Loucy (cell line): Measurements from ENCODE around the gene PDE8A.

Experiments used
- EZH2phosphoT487 ChIP-seq: fragments of 200-600 bp; IDR thresholded peaks from 2 replicates; pipeline ENCODE4 v1.6.1; 2018; ENCODE audit warnings: antibody characterized with exemption, mild to moderate bottlenecking, moderate library complexity, borderline replicate concordance
- TF ChIP-seq, protein P1 (sequence below): fragments of 200-600 bp; sonication (generic); conservative IDR thresholded peaks from 2 replicates; pipeline ENCODE4 v1.5.1; 2014; ENCODE audit warnings: mild to moderate bottlenecking, antibody characterized with exemption, low read length

DNA sequence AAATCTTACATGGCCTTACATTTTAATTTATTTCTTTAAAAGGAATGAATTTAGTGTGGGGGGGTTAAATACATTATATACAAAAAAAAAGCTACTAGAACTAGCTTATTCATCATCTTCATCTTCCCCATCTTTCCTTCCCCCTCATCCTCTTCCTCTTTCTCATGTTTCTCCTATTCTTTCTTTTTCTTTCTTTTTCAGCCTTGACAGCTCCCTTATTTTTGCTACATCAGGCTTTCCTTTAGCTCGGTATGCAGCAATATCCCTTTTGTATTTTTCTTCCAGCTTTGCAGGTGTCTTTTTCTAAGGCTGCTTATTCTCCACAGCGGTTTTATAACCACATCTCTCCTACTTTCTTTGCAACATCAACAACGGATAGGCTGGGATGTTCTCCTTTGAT lies 41.3 kb upstream of the PDE8A start:
- TF ChIP-seq, protein P1, sequence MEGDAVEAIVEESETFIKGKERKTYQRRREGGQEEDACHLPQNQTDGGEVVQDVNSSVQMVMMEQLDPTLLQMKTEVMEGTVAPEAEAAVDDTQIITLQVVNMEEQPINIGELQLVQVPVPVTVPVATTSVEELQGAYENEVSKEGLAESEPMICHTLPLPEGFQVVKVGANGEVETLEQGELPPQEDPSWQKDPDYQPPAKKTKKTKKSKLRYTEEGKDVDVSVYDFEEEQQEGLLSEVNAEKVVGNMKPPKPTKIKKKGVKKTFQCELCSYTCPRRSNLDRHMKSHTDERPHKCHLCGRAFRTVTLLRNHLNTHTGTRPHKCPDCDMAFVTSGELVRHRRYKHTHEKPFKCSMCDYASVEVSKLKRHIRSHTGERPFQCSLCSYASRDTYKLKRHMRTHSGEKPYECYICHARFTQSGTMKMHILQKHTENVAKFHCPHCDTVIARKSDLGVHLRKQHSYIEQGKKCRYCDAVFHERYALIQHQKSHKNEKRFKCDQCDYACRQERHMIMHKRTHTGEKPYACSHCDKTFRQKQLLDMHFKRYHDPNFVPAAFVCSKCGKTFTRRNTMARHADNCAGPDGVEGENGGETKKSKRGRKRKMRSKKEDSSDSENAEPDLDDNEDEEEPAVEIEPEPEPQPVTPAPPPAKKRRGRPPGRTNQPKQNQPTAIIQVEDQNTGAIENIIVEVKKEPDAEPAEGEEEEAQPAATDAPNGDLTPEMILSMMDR = no peak
- no peak for TF ChIP-seq EZH2phosphoT487
